HUES64 (cell line): ENCODE measurements around the gene HARS2.
"Not testable (repeated sequence)": the region's sequence is repeated elsewhere in the genome, so short reads cannot be mapped to it uniquely, and the experiment has no call there.

Source experiments
- H3K27ac ChIP-seq: 2 replicates; pipeline ENCODE4 v1.7.0; 2013; ENCODE audit warnings: low read depth, low read length, inconsistent platforms
- H3K27me3 ChIP-seq: 2 replicates; pipeline ENCODE4 v1.6.1; 2013; ENCODE audit warnings: mild to moderate bottlenecking, low read length; ENCODE audit not compliant: insufficient read depth
- H3K36me3 ChIP-seq: 2 replicates; pipeline ENCODE4 v1.6.1; 2013; ENCODE audit warnings: mild to moderate bottlenecking, low read length; ENCODE audit not compliant: insufficient read depth
- H3K4me1 ChIP-seq: 2 replicates; pipeline ENCODE4 v1.6.1; 2013; ENCODE audit warnings: mild to moderate bottlenecking, low read length, moderate library complexity; ENCODE audit not compliant: insufficient read depth
- H3K4me3 ChIP-seq: 2 replicates; pipeline ENCODE4 v1.5.1; 2013; ENCODE audit warnings: mild to moderate bottlenecking, low read length, moderate library complexity
- H3K9ac ChIP-seq: 2 replicates; pipeline ENCODE4 v1.6.1; 2013; ENCODE audit warnings: mild to moderate bottlenecking, low read depth, low read length
- H3K9me3 ChIP-seq: 2 replicates; pipeline ENCODE4 v1.6.1; 2013; ENCODE audit warnings: low read depth, low read length; ENCODE audit not compliant: insufficient read depth
- WGBS: fragments of 150-250, 120-280 bp; methylation state at CpG from one replicate; pipeline ENCODE4 v1.1.7; 2013; ENCODE audit warnings: missing lambda C conversion rate; 5-methylcytosine and 5-hydroxymethylcytosine counted together

Gene HARS2

DNA sequence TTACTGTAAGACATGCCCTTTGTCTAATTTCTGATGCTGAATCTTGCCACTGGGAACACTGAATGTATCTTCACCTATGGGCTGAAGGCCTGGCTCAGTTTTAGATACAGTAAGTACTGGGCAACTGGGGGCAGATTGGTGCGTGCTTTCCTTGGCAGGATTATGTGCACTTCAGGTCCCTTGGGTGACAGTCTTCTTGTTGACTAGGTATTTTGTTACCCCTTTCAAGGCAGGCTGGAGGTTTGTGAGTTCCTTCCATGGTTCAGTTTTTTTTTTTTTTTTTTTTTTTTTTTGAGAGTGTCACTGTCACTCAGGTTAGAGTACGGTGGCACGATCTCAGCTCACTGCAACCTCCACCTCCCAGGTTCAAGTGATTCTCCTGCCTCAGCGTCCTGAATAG, 16.6 kb downstream of the HARS2 start:
- Histone ChIP-seq H3K9me3 (no peaks in the 10 kb centered on the region), H3K4me1 (no peaks in the 10 kb centered on the region), H3K36me3 (peaks cover 38% of the 10 kb centered on the region), H3K27me3 (no peaks in the 10 kb centered on the region), H3K27ac (no peak overlapping the region), H3K9ac (no peak overlapping the region), H3K4me3 (no peak overlapping the region)
- 96% methylated on average over 4 of the region's 4 CpGs for WGBS

DNA sequence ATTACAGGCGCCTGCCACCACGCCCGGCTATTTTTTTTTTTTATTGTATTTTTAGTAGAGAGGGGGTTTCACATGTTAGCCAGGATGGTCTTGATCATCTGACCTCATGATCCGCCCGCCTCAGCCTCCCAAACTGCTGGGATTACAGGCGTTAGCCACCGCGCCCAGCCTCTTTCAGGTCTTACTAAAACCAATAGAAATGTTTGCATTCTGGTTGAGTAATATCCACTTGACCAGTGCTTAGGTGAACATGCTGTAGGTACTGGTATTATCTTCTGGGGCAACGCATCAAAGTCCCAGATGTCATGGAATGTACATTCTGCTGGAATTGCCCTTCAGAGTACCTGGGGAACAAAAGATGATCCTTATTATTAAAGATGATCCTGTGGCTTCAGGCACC, 17.5 kb downstream of the HARS2 start:
- H3K27me3 ChIP-seq, H3K9me3 ChIP-seq, H3K4me1 ChIP-seq, H3K27ac ChIP-seq, H3K9ac ChIP-seq, H3K4me3 ChIP-seq: not testable (repeated sequence)
- H3K36me3 ChIP-seq, result peaks cover 29% of the 10 kb centered on the region
- WGBS, result 95% methylated on average over 9 of the region's 9 CpGs

DNA sequence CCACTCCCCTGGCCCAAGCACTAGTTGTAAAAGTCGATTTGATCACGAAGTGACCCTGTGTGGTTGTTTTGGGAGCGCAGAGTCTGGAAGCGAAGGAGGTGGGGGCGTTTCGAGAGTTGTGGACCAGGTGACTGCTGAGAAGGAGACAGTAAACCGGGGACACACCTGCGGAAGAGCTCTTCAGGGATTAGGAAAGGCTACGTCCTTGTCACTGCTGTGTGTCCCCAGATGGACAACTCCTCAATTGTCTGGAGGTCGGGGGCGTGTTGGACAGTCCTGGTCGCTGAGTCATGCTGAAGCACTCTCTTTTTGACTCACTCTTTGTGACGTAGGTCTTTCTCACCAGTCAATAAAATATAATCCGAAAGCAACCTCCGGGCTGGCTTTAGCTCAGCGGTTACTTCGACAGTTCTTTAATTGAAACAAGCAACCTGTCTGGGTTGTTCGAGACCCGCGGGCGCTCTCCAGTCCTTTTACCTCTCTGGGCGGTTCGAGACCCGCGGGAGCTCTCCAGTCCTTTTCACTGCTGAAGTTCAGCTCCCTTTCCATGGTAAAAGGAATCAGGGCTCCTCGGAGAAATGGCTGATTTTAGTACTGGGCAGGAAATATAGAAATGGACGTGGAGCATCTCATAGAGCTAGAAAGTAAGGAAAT, 19.8 kb downstream of the HARS2 start:
- Histone ChIP-seq H3K27me3 (no peaks in the 10 kb centered on the region), H3K36me3 (peaks cover 7% of the 10 kb centered on the region; the same call in 1 of the 2 replicates), H3K9ac (peak overlapping the region; percentile 33; the same call in 1 of the 2 replicates), H3K9me3 (no peaks in the 10 kb centered on the region), H3K4me1 (no peaks in the 10 kb centered on the region), H3K27ac (peak overlapping the region; percentile 31; the same call in 1 of the 2 replicates), H3K4me3 (peak overlapping the region; percentile 61)
- WGBS, result 3% methylated on average over 27 of the region's 27 CpGs

DNA sequence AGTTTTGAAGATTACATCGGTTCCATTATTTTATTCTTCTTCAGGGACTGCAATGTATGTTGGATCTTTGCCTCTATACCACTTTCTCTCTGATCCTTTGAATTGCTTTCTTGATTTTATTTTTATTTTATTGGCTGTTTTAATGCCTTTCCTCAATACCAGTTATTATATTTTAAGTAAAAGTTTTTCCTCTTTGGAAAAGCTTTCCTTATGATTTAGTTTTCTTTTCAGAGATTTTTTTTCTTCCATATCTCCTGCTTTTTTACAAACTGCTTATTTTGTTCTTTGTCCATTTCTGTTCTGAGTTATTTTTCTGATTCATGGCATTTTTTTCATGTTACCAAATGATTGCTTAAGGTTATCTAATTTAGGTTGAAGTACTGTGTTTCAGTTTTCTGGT, 20.5 kb downstream of the HARS2 start:
- H3K27me3 ChIP-seq, result no peaks in the 10 kb centered on the region
- no peak overlapping the region for H3K27ac ChIP-seq
- H3K9me3 ChIP-seq, result no peaks in the 10 kb centered on the region
- no CpG with 5 or more reads among the region's 1 CpG for WGBS
- no peaks in the 10 kb centered on the region for H3K36me3 ChIP-seq
- no peaks in the 10 kb centered on the region for H3K4me1 ChIP-seq
- no peak overlapping the region for H3K9ac ChIP-seq
- H3K4me3 ChIP-seq, result peak overlapping the region; percentile 61; the same call in 1 of the 2 replicates

DNA sequence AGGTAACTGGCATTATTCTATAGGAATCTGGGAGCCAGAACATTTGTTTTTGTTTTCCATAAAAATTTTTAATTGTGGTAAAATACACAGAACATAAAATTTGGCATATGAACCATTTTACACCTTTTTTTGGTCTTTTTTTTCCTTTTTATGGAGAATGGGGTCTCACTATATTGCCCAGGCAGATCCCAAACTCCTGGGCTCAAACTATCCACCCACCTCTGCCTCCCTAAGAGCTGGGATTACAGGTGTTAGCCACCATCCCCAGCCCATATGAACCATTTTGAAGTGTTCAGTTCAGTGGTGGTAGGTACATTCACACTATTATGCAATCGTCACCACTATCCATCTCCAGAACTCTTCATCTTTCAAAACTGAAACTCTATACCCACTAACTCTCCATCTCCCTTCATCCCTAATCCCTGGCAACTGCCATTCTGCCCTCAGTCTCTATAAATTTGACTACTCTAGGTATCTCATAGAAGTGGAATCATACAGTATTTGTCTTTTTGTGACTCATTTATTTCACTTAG, 22.4 kb downstream of the HARS2 start:
- no peaks in the 10 kb centered on the region for H3K9me3 ChIP-seq
- no peak overlapping the region for H3K27ac ChIP-seq
- H3K4me1 ChIP-seq, result no peaks in the 10 kb centered on the region
- H3K9ac ChIP-seq, result no peak overlapping the region
- no peaks in the 10 kb centered on the region for H3K36me3 ChIP-seq
- no peak overlapping the region for H3K4me3 ChIP-seq
- no peaks in the 10 kb centered on the region for H3K27me3 ChIP-seq
- WGBS, result 93% methylated on average over 1 of the region's 1 CpG

DNA sequence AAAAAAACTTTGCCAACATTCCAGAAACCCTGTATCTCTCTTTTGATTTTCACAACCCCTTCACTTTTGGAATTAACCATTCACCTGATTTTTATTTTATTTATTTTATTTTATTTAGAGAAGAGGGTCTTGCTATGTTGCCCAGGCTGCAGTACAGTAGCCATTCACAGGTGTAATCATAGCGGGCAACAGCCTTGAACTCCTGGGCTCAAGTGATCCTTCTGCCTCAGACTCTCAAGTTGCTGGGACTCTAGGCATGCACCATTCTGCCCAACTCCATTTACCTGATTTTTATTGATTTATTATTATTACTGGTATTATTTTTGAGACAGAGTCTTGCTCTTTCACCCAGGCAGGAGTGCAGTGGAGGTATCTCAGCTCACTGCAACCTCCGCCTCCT, 25.0 kb downstream of the HARS2 start:
- H3K4me3 ChIP-seq, H3K9me3 ChIP-seq, H3K27me3 ChIP-seq, H3K36me3 ChIP-seq, H3K4me1 ChIP-seq, H3K9ac ChIP-seq, H3K27ac ChIP-seq: not testable (repeated sequence)
- 95% methylated on average over 2 of the region's 2 CpGs for WGBS

DNA sequence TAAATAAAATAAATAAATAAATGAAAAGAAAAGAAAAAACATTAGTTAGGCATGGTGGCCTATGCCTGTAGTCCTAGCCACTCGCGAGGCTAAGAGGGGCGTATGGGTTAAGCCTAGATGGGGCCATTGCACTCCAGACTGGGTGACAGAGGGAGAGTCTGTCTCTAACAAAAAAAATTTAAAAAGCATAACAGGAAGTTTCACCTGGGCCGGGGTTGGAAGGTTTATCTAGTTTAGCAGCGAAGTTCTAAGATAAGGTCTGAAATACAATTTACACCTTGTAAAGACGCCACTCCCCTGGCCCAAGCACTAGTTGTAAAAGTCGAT, 27.0 kb downstream of the HARS2 start:
- H3K4me1 ChIP-seq, result no peaks in the 10 kb centered on the region
- H3K27ac ChIP-seq, result no peak overlapping the region
- H3K9ac ChIP-seq, result no peak overlapping the region
- 80% methylated on average over 7 of the region's 7 CpGs for WGBS
- H3K4me3 ChIP-seq, result no peak overlapping the region
- no peaks in the 10 kb centered on the region for H3K36me3 ChIP-seq
- no peaks in the 10 kb centered on the region for H3K9me3 ChIP-seq
- H3K27me3 ChIP-seq, result no peaks in the 10 kb centered on the region

DNA sequence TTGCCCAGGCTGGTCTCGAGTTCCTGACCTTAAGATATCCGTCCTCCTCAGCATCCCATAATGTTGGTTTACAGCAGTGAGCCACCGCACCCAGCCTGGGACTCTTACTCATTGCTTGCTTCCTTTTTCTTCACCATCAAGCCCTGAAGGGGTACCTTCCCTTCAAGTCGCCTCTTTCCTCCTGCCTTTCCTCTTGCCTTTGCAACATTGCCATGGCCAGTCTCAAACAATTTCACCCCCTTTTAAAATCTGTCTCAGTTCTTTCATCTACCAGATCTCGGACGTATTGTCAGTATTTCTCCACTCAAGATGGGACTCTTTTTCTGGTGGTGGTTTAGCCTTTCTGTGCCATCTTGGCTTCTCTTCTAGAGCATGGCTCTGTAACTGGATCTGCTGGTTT, 29.5 kb downstream of the HARS2 start:
- H3K4me3 ChIP-seq, H3K4me1 ChIP-seq, H3K9me3 ChIP-seq, H3K36me3 ChIP-seq, H3K27me3 ChIP-seq, H3K9ac ChIP-seq, H3K27ac ChIP-seq: not testable (repeated sequence)
- WGBS, result 65% methylated on average over 4 of the region's 6 CpGs

DNA sequence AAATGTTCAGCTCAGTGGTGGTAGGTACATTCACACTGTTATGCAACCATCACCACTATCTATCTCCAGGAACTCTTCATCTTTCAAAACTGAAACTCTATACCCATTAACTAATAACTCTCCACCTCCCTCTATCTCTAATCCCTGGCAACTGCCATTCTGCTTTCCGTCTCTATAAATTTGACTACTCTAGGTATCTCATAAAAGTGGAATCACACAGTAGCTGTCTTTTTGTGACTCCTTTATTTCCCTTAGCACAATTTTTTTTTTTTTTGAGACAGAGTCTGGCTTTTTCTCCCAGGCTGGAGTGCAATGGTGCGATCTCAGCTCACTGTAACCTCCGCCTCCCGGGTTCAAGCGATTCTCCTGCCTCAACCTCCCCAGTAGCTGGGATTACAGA, 30.1 kb downstream of the HARS2 start:
- H3K9me3 ChIP-seq, H3K36me3 ChIP-seq, H3K9ac ChIP-seq, H3K4me1 ChIP-seq, H3K4me3 ChIP-seq, H3K27ac ChIP-seq, H3K27me3 ChIP-seq: not testable (repeated sequence)
- WGBS, result 91% methylated on average over 5 of the region's 5 CpGs

DNA sequence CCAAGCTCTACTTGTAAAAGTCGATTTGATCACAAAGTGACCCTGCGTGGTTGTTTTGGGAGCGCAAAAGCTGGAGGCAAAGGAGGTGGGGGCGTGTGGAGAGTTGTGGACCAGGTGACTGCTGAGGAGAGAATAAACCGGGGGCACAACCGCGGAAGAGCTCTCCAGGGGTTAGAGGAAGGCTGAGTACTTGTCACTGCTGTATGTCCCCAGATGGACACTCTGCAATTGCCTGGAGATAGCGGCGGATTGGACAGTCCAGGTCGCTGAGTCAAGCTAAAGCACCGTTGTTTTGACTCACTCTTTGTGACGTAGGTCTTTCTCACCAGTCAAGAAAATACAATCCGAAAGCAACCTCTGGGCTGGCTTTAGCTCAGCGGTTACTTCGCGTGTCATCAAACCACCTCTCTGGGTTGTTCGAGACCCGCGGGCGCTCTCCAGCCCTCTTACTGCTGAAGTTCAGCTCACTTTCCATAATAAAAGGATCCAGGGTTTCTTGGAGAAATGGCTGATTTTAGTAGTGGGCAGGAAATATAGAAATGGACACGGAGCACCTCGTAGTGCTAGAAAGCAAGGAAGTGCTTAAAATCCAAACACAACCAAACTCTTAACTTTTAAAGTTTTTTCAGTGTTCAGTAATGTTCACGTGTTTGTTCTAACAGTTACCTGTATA, 34.7 kb downstream of the HARS2 start:
- H3K4me3 ChIP-seq, result peak overlapping the region; percentile 72
- H3K36me3 ChIP-seq, result no peaks in the 10 kb centered on the region
- H3K9me3 ChIP-seq, result no peaks in the 10 kb centered on the region
- no peak overlapping the region for H3K27ac ChIP-seq
- H3K9ac ChIP-seq, result no peak overlapping the region
- 7% methylated on average over 21 of the region's 23 CpGs for whole genome bisulfite sequencing
- no peaks in the 10 kb centered on the region for H3K27me3 ChIP-seq
- no peaks in the 10 kb centered on the region for H3K4me1 ChIP-seq

DNA sequence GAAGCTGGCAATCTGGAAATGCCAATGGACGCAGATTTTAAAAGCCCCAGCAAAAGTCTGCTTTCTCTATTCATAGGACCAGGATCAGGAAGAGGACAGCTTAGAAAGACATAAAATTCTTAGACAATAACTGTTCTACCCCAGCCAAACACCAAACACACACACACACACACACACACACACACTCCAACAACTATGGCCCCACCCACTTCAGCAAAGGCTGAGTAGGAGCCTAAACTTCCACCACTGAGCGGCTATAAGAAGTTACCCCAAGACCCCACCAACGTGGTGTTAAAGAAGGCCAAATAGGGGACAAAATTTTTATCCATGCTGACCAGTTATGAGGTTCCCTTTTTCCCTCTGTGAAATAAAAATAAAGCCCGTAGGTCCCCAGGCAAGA, 41.8 kb downstream of the HARS2 start:
- Histone ChIP-seq H3K4me3 (no peak overlapping the region), H3K9ac (no peak overlapping the region), H3K36me3 (no peaks in the 10 kb centered on the region), H3K27me3 (no peaks in the 10 kb centered on the region), H3K27ac (no peak overlapping the region), H3K4me1 (no peaks in the 10 kb centered on the region), H3K9me3 (no peaks in the 10 kb centered on the region)
- WGBS, result 76% methylated on average over 4 of the region's 4 CpGs
